Thymus (tissue), 11 donors: ENCODE measurements around the gene MRPL21. TPM values are rescaled to one million over a fixed set of nuclear protein-coding genes. Genes with fewer than 3 reads are reported as not detected.
A peak's percentile ranks its signal among the peaks of the same experiment; 100 is the strongest.

Experiments used
- DNase-seq, 9 donors: peaks; one replicate each; pipeline ENCODE4 v3.0.0-alpha.2; 2013; ENCODE audit warnings: low spot score in 9 of 9, low read depth in 6 of 9, missing footprints in 1 of 9
- H3K27ac ChIP-seq, 2 donors: one replicate each; pipeline ENCODE4 v1.5.1; 2013; ENCODE audit warnings: control low read depth in 1 of 2, low read depth in 1 of 2, low read length in 1 of 2, mild to moderate bottlenecking in 1 of 2, moderate library complexity in 1 of 2
- H3K27me3 ChIP-seq, 2 donors: one replicate each; pipeline ENCODE4 v1.5.1; 2013; ENCODE audit warnings: low read length in 1 of 2; ENCODE audit not compliant: control insufficient read depth in 2 of 2, insufficient read depth in 1 of 2
- H3K36me3 ChIP-seq, 2 donors: one replicate each; pipeline ENCODE4 v1.5.1; 2013; ENCODE audit warnings: low read length in 1 of 2, mild to moderate bottlenecking in 1 of 2, moderate library complexity in 1 of 2; ENCODE audit not compliant: control insufficient read depth in 2 of 2, insufficient read depth in 2 of 2
- H3K4me1 ChIP-seq, 2 donors: one replicate each; pipeline ENCODE4 v1.5.1; 2013; ENCODE audit warnings: low read length in 2 of 2; ENCODE audit not compliant: control insufficient read depth in 2 of 2, insufficient read depth in 2 of 2
- H3K4me3 ChIP-seq, 2 donors: one replicate each; pipeline ENCODE4 v1.5.1; 2013; ENCODE audit warnings: low read length in 2 of 2, control low read depth in 1 of 2, mild to moderate bottlenecking in 1 of 2
- H3K9me3 ChIP-seq, 2 donors: one replicate each; pipeline ENCODE4 v1.5.1; 2013; ENCODE audit warnings: low read length in 1 of 2, mild to moderate bottlenecking in 1 of 2; ENCODE audit not compliant: control insufficient read depth in 2 of 2, insufficient read depth in 1 of 2
- WGBS: extraction: QIAGEN DNeasy Blood & Tissue Kit; methylation state at CpG from one replicate; pipeline ENCODE4 v1.1.7; 2013; 5-methylcytosine and 5-hydroxymethylcytosine counted together
- polyA plus RNA-seq: library from polyadenylated mRNA; stranded (reverse); fragments of 200-250 nt; gene quantifications from one replicate; pipeline ENCODE4 v1.2.3, GENCODE V29; 2013
- total RNA-seq: library from RNA; stranded (reverse); fragments of 120-200 nt; gene quantifications from one replicate; pipeline ENCODE4 v1.2.4, GENCODE V29; 2013
- donor health status: healthy.

MRPL21 gene
- total and polyA plus RNA-seq, 2 donors = 91.9 to 101 TPM

- Histone ChIP-seq H3K4me3 (peak overlapping the region in 1 of 2 donors; percentile 31), H3K27ac (no peak overlapping the region), H3K36me3 (no peaks in the 10 kb centered on the region), H3K4me1 (peaks cover 2 to 3% of the 10 kb centered on the region in 2 donors), H3K27me3 (peaks cover 24 to 52% of the 10 kb centered on the region in 2 donors), H3K9me3 (no peaks in the 10 kb centered on the region)
- 4% methylated on average over 62 of the region's 62 CpGs for WGBS
- DNase-seq = no peak
Observed at GRCh38 chr11:68855205-68855981, 48.2 kb downstream of the MRPL21 start.

GRCh38 chr11:68854273-68854958 is 49.2 kb downstream of the MRPL21 start:
- Histone ChIP-seq H3K36me3 (no peaks in the 10 kb centered on the region), H3K4me3 (no peak overlapping the region), H3K4me1 (peaks cover 2 to 3% of the 10 kb centered on the region in 2 donors), H3K27ac (no peak overlapping the region), H3K9me3 (no peaks in the 10 kb centered on the region), H3K27me3 (peaks cover 24 to 52% of the 10 kb centered on the region in 2 donors)
- WGBS = 23% methylated on average over 42 of the region's 42 CpGs
- DNase-seq = no peak

- Histone ChIP-seq H3K36me3 (no peaks in the 10 kb centered on the region), H3K4me1 (peaks cover 2 to 3% of the 10 kb centered on the region in 2 donors), H3K27me3 (peaks cover 24 to 55% of the 10 kb centered on the region in 2 donors), H3K27ac (no peak overlapping the region), H3K4me3 (no peak overlapping the region), H3K9me3 (no peaks in the 10 kb centered on the region)
- WGBS = 91% methylated on average over 8 of the region's 8 CpGs
- no peak for DNase-seq
Observed at GRCh38 chr11:68852628-68853027, 51.0 kb downstream of the MRPL21 start.

- H3K36me3 ChIP-seq = no peaks in the 10 kb centered on the region
- peaks cover 0 to 3% of the 10 kb centered on the region in 2 donors for H3K9me3 ChIP-seq
- peaks cover 8 to 9% of the 10 kb centered on the region in 2 donors for H3K4me1 ChIP-seq
- no peak for DNase-seq
- 97% methylated on average over 15 of the region's 15 CpGs for WGBS
- H3K4me3 ChIP-seq = no peak overlapping the region
- peaks cover 0 to 44% of the 10 kb centered on the region in 2 donors for H3K27me3 ChIP-seq
- no peak overlapping the region for H3K27ac ChIP-seq
Observed at GRCh38 chr11:68848429-68848828, 55.2 kb downstream of the MRPL21 start.

- H3K4me3 ChIP-seq = no peak overlapping the region
- no peaks in the 10 kb centered on the region for H3K36me3 ChIP-seq
- no peak for DNase-seq
- peaks cover 0 to 3% of the 10 kb centered on the region in 2 donors for H3K9me3 ChIP-seq
- WGBS = 94% methylated on average over 4 of the region's 4 CpGs
- no peak overlapping the region for H3K27ac ChIP-seq
- H3K4me1 ChIP-seq = peaks cover 12 to 20% of the 10 kb centered on the region in 2 donors
- H3K27me3 ChIP-seq = peaks cover 0 to 45% of the 10 kb centered on the region in 2 donors
Observed at GRCh38 chr11:68847395-68847794, 56.2 kb downstream of the MRPL21 start.

- peaks cover 0 to 7% of the 10 kb centered on the region in 2 donors for H3K9me3 ChIP-seq
- H3K27ac ChIP-seq = no peak overlapping the region
- no peak for DNase-seq
- peaks cover 17 to 33% of the 10 kb centered on the region in 2 donors for H3K4me1 ChIP-seq
- 86% methylated on average over 18 of the region's 18 CpGs for WGBS
- peaks cover under 1 to 55% of the 10 kb centered on the region in 2 donors for H3K27me3 ChIP-seq
- H3K36me3 ChIP-seq = no peaks in the 10 kb centered on the region
- H3K4me3 ChIP-seq = no peak overlapping the region
Observed at GRCh38 chr11:68845351-68846002, 58.2 kb downstream of the MRPL21 start.

GRCh38 chr11:68844801-68845200 is 58.8 kb downstream of the MRPL21 start:
- Histone ChIP-seq H3K4me3 (no peak overlapping the region), H3K9me3 (peaks cover 0 to 7% of the 10 kb centered on the region in 2 donors), H3K4me1 (peaks cover 24 to 40% of the 10 kb centered on the region in 2 donors), H3K27ac (no peak overlapping the region), H3K27me3 (peaks cover 2 to 62% of the 10 kb centered on the region in 2 donors), H3K36me3 (no peaks in the 10 kb centered on the region)
- 98% methylated on average over 6 of the region's 6 CpGs for WGBS
- no peak for DNase-seq

GRCh38 chr11:68844376-68844775 is 59.3 kb downstream of the MRPL21 start:
- no peak overlapping the region for H3K27ac ChIP-seq

More at GRCh38 chr11:68844376-68844775, 59.3 kb downstream of the MRPL21 start:
- Histone ChIP-seq H3K4me1 (peaks cover 25 to 44% of the 10 kb centered on the region in 2 donors), H3K4me3 (peak overlapping the region in 1 of 2 donors; percentile 89), H3K36me3 (no peaks in the 10 kb centered on the region), H3K9me3 (peaks cover 0 to 7% of the 10 kb centered on the region in 2 donors), H3K27me3 (peaks cover 2 to 66% of the 10 kb centered on the region in 2 donors)
- no peak for DNase-seq
- 78% methylated on average over 3 of the region's 3 CpGs for WGBS
